WTC11 (cell line): ENCODE measurements around the gene ZNF488.

Experiments used
- CBFB ChIP-seq: sonication (generic); formaldehyde crosslinking; IDR thresholded peaks from 2 replicates; pipeline ENCODE4 v1.8.1; 2022; ENCODE audit warnings: mild to moderate bottlenecking, low read depth, missing genetic modification reagents
- FOXK1 ChIP-seq: sonication (generic); formaldehyde crosslinking; IDR thresholded peaks from 2 replicates; pipeline ENCODE4 v1.8.0; 2022; ENCODE audit warnings: mild to moderate bottlenecking, moderate library complexity, missing genetic modification reagents
- JUN ChIP-seq: sonication (generic); formaldehyde crosslinking; IDR thresholded peaks from 2 replicates; pipeline ENCODE4 v1.8.0; 2023; ENCODE audit warnings: mild to moderate bottlenecking, missing genetic modification reagents
- TEAD1 ChIP-seq: sonication (generic); formaldehyde crosslinking; IDR thresholded peaks from 2 replicates; pipeline ENCODE4 v1.8.0; 2022; ENCODE audit warnings: mild to moderate bottlenecking, missing genetic modification reagents
- TF ChIP-seq, protein P1 (sequence below): sonication (generic); formaldehyde crosslinking; IDR thresholded peaks from 2 replicates; pipeline ENCODE4 v1.8.1; 2023; ENCODE audit warnings: mild to moderate bottlenecking, missing genetic modification reagents, moderate library complexity
- TF ChIP-seq, protein P2 (sequence below): sonication (generic); formaldehyde crosslinking; conservative IDR thresholded peaks from 2 replicates; pipeline ENCODE4 v1.8.1; 2022; ENCODE audit warnings: mild to moderate bottlenecking, missing genetic modification reagents
- TF ChIP-seq, protein P3 (sequence below): sonication (generic); formaldehyde crosslinking; IDR thresholded peaks from 2 replicates; pipeline ENCODE4 v1.8.0; 2022; ENCODE audit warnings: mild to moderate bottlenecking, missing genetic modification reagents
- TF ChIP-seq, protein P4 (sequence below): fragments of 200-600 bp; IDR thresholded peaks from 2 replicates; pipeline ENCODE4 v1.8.0; 2022; ENCODE audit warnings: antibody characterized with exemption
- TF ChIP-seq, protein P5 (sequence below): sonication (generic); formaldehyde crosslinking; IDR thresholded peaks from 2 replicates; pipeline ENCODE4 v1.8.1; 2023; ENCODE audit warnings: mild to moderate bottlenecking, missing genetic modification reagents, borderline replicate concordance

DNA sequence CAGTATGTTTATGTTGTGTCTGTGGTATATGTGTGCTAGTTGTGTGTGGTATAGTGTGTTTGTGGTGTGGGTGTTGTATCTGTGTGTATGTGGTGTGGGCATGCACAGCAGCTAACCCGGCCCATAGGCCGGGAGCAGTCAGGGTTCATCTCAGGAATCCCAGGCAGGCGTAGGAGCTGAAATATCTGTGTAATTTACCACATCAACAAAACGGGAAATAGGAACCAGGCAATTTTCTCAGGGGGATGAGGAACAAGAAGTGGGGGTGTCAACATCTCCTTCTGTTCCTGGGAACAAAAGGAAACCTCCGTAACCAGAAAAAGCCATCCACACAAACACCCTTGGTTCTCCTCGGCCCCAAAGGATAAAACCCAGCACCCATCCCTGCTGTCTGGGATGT is 24.5 kb upstream of the ZNF488 start:
- TF ChIP-seq, protein P1, sequence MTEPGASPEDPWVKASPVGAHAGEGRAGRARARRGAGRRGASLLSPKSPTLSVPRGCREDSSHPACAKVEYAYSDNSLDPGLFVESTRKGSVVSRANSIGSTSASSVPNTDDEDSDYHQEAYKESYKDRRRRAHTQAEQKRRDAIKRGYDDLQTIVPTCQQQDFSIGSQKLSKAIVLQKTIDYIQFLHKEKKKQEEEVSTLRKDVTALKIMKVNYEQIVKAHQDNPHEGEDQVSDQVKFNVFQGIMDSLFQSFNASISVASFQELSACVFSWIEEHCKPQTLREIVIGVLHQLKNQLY (CRISPR knock-in tag): no peak
- TF ChIP-seq JUN (CRISPR knock-in tag): no peak
- TF ChIP-seq, protein P2, sequence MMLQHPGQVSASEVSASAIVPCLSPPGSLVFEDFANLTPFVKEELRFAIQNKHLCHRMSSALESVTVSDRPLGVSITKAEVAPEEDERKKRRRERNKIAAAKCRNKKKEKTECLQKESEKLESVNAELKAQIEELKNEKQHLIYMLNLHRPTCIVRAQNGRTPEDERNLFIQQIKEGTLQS (CRISPR knock-in tag): no peak
- no peak for TF ChIP-seq TEAD1 (CRISPR knock-in tag)
- no peak for TF ChIP-seq CBFB (CRISPR knock-in tag)
- TF ChIP-seq, protein P3, sequence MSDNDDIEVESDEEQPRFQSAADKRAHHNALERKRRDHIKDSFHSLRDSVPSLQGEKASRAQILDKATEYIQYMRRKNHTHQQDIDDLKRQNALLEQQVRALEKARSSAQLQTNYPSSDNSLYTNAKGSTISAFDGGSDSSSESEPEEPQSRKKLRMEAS (CRISPR knock-in tag): no peak
- TF ChIP-seq, protein P4, sequence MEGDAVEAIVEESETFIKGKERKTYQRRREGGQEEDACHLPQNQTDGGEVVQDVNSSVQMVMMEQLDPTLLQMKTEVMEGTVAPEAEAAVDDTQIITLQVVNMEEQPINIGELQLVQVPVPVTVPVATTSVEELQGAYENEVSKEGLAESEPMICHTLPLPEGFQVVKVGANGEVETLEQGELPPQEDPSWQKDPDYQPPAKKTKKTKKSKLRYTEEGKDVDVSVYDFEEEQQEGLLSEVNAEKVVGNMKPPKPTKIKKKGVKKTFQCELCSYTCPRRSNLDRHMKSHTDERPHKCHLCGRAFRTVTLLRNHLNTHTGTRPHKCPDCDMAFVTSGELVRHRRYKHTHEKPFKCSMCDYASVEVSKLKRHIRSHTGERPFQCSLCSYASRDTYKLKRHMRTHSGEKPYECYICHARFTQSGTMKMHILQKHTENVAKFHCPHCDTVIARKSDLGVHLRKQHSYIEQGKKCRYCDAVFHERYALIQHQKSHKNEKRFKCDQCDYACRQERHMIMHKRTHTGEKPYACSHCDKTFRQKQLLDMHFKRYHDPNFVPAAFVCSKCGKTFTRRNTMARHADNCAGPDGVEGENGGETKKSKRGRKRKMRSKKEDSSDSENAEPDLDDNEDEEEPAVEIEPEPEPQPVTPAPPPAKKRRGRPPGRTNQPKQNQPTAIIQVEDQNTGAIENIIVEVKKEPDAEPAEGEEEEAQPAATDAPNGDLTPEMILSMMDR: no peak
- TF ChIP-seq, protein P5, sequence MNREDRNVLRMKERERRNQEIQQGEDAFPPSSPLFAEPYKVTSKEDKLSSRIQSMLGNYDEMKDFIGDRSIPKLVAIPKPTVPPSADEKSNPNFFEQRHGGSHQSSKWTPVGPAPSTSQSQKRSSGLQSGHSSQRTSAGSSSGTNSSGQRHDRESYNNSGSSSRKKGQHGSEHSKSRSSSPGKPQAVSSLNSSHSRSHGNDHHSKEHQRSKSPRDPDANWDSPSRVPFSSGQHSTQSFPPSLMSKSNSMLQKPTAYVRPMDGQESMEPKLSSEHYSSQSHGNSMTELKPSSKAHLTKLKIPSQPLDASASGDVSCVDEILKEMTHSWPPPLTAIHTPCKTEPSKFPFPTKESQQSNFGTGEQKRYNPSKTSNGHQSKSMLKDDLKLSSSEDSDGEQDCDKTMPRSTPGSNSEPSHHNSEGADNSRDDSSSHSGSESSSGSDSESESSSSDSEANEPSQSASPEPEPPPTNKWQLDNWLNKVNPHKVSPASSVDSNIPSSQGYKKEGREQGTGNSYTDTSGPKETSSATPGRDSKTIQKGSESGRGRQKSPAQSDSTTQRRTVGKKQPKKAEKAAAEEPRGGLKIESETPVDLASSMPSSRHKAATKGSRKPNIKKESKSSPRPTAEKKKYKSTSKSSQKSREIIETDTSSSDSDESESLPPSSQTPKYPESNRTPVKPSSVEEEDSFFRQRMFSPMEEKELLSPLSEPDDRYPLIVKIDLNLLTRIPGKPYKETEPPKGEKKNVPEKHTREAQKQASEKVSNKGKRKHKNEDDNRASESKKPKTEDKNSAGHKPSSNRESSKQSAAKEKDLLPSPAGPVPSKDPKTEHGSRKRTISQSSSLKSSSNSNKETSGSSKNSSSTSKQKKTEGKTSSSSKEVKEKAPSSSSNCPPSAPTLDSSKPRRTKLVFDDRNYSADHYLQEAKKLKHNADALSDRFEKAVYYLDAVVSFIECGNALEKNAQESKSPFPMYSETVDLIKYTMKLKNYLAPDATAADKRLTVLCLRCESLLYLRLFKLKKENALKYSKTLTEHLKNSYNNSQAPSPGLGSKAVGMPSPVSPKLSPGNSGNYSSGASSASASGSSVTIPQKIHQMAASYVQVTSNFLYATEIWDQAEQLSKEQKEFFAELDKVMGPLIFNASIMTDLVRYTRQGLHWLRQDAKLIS (CRISPR knock-in tag): no peak
- TF ChIP-seq FOXK1: no peak
